ENCODE measurements around the gene G3BP1.
"Not testable (repeated sequence)": the region's sequence is repeated elsewhere in the genome, so short reads cannot be mapped to it uniquely, and the experiment has no call there.

The G3BP1 gene

DNA sequence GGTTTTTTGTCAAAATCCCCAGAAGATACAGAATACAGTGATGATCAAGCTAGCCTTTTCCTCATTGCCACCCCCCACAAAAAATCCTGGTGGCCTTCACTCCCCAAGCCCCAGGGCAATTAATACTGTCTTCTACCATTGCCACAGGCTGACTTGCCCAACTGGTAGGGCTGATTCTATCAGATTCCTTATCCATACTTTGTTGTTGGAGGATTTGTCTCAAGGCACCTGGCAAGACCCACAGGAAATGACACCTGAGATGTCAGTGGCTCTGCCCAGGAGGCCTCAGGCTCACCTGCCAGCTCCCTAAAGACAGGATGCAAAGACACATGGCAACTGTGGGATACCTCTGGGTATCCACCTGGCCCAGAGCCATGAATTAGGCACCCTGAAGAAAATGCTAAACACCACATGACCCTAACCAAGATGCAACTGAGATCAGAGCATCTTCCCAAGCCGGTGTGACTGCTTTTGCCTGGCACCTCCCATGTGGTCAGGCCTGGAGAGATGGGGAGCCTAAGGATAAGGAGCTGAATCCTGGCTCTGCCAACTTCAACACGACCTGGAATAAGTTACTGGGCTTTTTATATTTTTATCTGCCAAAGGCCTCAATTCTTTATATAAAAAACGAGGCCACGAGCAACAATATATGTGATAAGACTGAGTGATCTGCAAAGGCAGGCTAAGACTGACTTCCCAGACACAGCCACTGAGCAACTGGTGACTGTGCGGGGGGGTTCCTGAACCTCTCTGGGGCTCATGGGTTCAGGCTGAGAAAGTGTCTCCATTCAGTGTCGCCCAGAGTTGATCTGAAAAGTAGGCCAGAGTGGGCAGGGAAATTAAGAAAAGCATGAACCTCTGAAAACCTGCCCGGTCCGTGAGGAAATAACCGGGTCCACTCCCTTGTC is 14.3 kb upstream of the G3BP1 start:
- DNase-seq: peak; percentile 45

DNA sequence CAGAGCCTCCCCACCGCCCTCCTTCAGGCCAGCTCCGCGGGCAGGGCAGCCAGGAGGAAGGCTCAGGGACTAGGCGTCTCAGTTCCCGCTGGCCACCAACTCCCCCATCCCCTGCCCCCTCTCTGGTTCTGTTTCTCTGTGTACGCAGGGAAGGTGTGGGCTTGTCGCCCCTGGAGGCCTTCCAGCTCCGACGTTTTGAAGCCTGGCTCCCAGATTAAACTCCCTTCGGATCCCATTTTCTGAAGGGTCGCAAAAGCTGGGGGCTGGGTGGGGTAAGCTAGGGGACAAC is 13.7 kb upstream of the G3BP1 start:
- peak; percentile 13 for DNase-seq

DNA sequence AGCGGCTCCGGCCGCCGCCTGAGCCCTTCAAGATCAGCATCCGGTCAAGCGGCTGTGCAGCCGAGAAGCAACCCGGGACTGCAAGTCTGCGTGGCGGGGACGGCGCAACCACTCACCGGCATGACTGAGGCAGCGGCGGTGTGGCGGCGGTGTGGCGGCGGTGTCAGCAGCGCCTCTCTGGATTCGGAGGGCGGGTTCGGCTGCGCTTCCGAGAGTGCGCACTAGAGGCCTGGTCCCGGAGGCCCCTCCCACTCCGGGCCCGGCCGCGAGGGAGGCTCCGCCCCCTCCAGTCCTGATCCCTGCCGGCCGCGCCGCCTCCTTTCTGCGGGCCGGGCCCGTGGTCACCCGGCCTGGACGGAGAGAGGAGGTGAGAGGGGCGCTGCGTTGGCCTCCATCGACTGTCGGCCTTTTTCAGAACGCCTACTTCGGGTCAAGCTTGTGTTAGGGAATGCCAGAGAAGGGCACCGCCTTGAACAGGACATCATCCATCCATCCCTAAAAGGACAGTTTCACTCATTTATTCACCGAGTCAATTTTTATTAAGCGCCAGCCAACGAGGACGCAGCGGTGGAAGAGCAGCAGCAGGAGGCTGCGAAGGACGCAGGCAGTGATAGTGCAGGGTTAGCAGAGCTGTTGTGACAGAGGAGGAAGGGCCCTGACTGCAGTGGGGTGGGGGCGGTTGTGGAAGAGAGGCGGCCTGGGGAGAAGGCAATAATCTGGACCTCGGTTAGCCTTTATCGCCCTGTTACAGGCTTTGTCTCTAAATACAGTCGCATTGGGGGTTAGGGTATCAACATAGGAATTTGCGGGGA is 13.1 kb upstream of the G3BP1 start, which contains the start of gene ATOX1:
Gene ATOX1 (minus strand): TSS at position 202 of the 812 bp plus-strand sequence. CDS start 80 bp downstream, at position 122.
- DNase-seq: peak; percentile 95

- DNase-seq: no peak
These were observed 7.0 kb upstream of the G3BP1 start for GRCh38 chr5:151764801-151765200.

DNA sequence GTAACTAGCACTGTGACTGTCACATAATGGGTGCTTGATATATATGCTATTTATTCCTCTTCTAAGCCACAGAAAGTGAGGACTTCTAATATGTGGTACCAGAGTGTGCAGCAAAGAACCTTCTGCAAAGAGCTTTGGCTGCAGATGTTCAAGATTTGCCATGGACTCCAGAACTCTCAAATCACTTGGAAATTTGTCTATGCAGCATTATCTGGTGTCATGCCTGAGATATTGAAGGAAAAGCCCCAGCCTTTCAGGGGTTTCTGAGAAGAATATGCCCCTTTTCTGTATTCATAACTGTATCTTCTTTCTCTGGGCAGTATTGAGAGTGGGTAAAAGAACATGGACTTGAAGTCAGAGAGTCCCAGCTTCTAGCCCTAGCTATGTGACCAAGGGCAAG is 4.8 kb upstream of the G3BP1 start:
- no peak for DNase-seq

GRCh38 chr5:151770383-151771258 is 1.1 kb upstream of the G3BP1 start:
- DNase-seq: peak; percentile 80

DNA sequence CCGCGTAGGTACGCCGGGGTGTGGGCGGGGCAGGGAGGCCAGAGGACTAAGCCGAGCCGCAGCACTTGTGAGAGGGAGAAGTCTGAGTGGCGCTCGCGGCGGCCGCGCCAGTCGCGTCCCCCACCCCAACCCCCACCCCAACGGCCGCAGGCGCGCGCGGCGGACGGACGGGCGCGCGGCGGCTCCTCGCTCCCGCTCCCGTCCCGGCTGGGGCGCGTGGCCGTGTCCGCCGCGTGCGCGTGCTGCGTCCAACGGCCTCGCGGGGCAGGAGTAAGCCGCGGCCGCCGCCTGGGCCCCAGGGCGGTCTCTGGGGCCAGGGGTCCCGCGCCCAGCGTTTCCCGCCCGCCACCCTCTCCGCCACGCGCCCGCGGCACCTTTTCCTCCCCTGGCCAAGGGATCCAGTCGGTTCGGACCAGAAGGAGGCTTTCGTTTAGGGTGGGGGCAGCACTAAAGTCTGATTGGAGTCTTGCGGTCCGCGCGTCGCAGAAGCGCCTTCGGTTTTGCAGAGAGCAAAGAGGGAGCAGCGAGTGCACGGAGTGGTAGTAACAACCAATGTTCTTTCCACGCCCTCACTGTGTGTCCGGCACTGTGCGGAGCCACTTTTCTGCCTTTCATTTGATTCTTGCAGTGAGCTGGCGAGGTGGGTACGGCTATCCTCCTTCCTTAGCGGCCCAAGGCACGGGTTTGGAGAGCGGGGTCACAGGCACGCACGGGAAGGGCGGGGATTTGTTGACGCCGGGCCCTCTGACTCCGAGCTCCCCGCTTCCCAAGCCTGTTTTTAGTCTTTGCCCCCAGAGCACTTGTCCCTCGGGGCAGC is 483 bp downstream of the G3BP1 start:
- DNase-seq: peak; percentile 55

DNA sequence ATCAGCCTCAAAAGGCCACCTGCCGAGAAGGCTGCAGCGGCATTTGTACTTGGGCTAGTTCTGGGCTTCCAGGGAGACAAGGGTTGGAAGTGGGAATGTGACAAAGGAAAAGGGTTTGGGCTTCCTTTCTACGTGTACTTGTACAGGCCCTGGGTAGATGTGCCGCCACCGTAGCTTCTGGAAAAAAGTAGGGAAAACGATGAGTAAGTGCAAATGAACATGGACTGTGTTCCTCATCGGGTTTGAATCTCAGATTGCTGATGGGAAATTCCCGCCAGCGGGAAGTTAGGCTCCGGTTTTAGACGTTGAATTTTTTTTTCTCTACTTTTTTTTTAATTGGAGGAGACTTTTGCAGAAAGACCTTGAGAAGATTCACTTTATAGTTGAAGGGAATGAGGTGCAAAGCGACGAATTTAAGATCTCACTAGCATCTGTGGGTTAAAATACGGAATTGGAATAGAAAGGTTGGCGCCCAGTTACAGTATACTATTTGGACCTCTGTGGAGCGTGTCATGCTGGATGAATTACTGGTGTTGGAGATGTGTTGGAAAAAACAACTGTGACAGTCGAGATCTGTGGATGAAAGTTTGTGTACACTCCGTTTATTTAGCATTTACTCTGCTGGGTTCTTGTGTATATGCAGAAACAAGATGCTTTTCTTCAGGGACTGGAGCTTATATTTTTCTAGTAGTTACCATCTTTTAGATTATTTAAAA is 1.2 kb downstream of the G3BP1 start:
- peak; percentile 7 for DNase-seq

DNA sequence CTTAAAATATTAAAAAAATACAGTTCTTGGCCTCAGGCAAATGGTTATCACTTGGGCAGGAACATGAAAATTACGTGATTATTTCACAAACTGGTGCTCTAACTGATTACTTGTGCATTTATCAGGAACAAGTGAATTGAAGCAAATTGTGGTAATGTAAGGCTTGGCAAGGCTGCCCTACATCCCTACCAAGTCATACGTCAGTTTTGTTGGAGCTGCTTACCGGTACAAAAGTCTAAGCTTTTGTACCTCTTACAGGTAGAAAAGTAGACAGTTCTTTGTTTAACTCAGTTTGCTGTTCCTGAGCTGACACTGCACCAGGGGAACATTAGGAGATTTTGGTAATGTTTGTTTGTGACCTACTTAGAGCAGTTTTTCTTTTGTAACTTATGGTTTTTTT is 2.2 kb downstream of the G3BP1 start:
- peak; percentile 14 for DNase-seq

DNA sequence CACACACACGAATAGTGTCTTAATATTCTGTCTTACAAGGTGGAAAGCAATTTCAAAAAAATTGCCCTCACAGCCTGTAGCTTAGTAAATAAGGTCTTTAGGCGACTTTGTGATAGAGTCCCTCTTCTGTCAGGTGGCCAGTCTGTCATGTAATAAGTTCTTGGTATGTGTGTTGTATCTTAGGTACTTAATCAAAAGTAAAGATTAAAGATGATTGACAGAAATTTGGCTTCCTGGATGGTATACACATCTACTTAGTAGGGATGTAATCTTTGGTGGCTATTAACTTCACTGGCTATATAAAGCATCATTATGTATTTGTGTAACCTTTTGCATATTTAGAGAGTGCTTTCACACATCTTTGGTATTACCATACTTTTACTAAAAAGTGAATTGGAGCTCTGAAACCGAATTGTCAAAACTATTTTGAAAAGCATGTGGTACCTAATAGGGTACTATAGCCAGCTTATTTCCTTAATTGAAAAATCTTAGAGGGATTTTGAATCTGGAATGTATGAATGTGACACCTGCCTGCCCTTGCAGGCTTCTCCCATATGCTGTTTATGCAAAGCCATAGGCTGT is 3.4 kb downstream of the G3BP1 start:
- DNase-seq: no peak

GRCh38 chr5:151779531-151780125 is 7.9 kb downstream of the G3BP1 start:
- DNase-seq: no peak

DNA sequence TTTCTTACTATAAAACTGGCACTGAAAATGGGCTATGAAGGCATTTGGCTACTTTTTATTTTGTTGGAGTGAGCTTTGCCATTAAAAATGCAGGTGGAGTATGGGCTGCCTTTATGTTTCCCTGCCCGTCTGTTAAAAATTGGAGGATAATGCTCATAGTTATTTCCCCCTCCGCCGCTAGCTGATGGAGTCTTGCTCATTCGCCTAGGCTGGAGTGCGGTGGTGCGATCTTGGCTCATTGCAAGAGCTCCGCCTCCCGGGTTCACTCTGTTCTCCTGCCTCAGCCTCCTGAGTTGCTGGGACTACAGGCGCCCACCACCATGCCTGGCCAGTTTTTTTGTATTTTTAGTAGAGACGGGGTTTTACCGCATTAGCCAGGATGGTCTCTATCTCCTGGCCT is 8.6 kb downstream of the G3BP1 start:
- no peak for DNase-seq

DNA sequence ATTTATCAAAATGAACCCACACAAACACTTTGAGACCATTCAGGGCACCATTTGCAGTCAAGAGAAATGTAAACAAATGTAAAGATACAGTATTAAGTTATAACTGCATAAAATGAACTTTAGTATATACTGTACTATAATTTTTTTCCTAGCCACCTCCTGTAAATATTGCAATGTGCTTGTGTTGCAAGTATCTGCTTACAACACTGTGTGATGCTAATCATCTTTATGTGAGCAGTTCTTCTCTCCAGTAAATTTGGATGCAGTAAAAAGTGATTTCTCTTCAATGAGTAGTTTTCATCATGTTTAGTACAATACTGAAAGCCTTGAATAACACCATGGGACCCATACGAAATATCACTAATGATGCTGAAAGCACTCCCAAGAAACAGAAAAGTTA is 9.4 kb downstream of the G3BP1 start:
- DNase-seq: no peak

GRCh38 chr5:151783664-151784063 is 11.9 kb downstream of the G3BP1 start:
- DNase-seq: not testable (repeated sequence)

GRCh38 chr5:151784141-151784540 is 12.4 kb downstream of the G3BP1 start:
- no peak for DNase-seq

DNA sequence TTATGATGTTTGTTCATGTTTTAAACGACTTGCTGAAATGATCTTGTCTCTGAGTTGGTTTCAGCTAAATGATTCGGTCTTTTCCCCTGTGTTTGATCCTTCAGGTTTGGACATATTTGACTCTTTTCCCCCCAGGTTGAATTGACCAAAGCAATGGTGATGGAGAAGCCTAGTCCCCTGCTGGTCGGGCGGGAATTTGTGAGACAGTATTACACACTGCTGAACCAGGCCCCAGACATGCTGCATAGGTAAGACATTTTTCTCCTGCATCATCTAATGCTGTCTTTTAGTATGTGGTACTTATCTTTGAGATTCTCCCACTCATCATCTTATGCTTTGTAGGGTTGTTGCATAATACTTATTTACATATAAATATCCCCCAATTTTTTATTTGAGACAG is 14.7 kb downstream of the G3BP1 start:
- no peak for DNase-seq

DNA sequence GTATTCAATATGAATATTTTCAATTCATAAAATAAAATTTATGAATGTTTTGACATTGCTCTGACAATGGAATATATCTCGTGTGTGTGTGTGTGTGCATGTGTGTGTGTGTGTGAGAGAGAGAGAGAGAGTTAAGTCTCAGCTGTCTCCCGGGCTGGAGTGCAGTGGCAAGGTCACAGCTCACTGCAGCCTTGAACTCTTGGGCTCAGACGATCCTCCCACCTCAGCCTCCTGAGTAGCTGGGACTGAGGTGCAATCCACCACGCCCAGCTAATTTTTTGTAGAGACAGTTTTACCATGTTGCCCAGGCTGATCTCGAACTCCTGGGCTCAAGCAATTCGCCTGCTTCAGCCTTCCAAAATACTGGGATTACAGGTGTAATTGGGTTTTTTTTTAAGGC is 16.1 kb downstream of the G3BP1 start:
- no peak for DNase-seq

- DNase-seq: no peak
These were observed 21.6 kb downstream of the G3BP1 start for GRCh38 chr5:151793358-151793757.

DNA sequence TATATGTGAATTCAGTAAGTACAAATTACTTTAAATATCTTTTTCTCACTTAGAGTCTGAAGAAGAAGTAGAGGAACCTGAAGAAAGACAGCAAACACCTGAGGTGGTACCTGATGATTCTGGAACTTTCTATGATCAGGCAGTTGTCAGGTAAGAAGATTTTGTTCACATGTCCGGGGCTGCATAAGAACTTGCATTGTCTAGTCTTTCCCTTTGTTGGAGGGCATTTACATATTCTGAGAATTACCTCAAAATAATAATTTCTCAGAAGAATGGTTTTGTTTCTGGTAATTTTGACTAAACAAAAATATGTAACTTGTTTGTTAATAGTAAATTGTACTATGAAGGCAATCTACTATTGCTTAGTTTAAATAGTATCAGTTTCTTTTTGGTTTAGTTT is 23.7 kb downstream of the G3BP1 start:
- no peak for DNase-seq

GRCh38 chr5:151798674-151799073 is 26.9 kb downstream of the G3BP1 start:
- no peak for DNase-seq

- DNase-seq: no peak
These were observed 27.7 kb downstream of the G3BP1 start for GRCh38 chr5:151799407-151799806.

Measured in RPMI8226 (cell line).